Omental fat pad (tissue), 4 donors: ENCODE data around the gene CGRRF1. TPM values are rescaled to one million over a fixed set of nuclear protein-coding genes. Genes with fewer than 3 reads are reported as not detected.

Experiments used
- ATAC-seq: fragments of 150-250 bp; one replicate; pipeline ENCODE4 v1.9.1; 2016; ENCODE audit warnings: mild to moderate bottlenecking, moderate library complexity; ENCODE audit not compliant: low FRiP score
- DNase-seq: peaks from one replicate; pipeline ENCODE4 v3.0.0-alpha.2; 2019; ENCODE audit warnings: low spot score
- total RNA-seq, 4 donors: library from RNA; depleted of rRNA; stranded (reverse); fragments of >200 nt; gene quantifications; one replicate each; pipeline ENCODE4 v1.1.0, GENCODE V29; 2016
- TF ChIP-seq, protein P1 (sequence below), 3 donors: fragments of 450-650 bp; IDR thresholded peaks; one replicate each; pipeline ENCODE4 v1.5.1; 2016 to 2017; ENCODE audit warnings: antibody characterized with exemption in 3 of 3, mild to moderate bottlenecking in 3 of 3, moderate library complexity in 2 of 3

CGRRF1 gene
- total RNA-seq, 4 donors from 2014 or later: 18.0 to 21.8 (median 18.9) TPM

DNA sequence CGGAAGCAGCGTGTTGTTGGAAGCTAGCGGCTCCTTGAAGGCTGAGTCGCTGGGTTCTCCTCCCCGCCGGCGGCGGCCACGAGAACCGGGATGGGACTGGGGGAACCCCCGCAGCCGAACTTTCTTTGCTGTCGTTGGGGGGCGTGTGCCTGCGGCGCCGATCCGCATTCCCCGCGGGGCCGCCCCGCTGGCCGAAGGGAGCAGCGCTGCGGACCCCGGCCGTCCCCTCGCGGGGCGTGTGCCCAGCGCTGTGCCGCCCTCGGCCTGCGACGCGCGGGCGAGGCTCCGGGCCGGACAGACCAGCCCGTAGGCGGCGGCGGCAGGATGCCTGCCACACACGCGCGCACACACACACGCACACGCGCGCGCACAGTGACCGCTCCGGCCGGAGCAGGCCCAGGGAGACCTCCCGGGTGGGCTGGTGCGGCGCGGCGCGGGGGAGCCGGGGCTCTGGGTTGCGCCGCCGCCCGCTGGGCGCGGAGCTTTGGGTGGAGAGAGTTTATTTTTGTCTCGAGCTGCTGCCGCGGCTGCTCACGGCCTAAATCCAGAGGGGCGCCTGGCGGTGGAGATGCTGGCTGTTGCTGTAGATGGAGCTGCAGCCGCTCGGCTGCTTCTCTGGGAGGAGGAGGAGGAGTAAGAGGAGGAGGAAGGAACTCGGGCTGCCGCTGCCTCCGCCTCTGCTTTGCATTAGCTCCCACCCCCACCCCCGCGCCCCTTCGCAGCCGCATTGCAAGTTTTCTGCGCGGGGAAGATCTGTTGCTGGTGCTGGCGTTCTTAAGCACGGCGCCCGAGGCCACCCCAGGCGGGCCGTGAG, 56.9 kb downstream of the CGRRF1 start, which contains the start of gene SAMD4A:
Gene SAMD4A, plus strand, starts transcription at position 719 of the 814 bp plus-strand sequence. CDS start 789 bp downstream, outside the sequence.
- DNase-seq: peak; percentile 34
- TF ChIP-seq, protein P1, sequence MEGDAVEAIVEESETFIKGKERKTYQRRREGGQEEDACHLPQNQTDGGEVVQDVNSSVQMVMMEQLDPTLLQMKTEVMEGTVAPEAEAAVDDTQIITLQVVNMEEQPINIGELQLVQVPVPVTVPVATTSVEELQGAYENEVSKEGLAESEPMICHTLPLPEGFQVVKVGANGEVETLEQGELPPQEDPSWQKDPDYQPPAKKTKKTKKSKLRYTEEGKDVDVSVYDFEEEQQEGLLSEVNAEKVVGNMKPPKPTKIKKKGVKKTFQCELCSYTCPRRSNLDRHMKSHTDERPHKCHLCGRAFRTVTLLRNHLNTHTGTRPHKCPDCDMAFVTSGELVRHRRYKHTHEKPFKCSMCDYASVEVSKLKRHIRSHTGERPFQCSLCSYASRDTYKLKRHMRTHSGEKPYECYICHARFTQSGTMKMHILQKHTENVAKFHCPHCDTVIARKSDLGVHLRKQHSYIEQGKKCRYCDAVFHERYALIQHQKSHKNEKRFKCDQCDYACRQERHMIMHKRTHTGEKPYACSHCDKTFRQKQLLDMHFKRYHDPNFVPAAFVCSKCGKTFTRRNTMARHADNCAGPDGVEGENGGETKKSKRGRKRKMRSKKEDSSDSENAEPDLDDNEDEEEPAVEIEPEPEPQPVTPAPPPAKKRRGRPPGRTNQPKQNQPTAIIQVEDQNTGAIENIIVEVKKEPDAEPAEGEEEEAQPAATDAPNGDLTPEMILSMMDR (IDR thresholded peaks at IDR 0.05): peak in 1 of 3 donors; percentile 42
- ATAC-seq: peak; percentile 31

DNA sequence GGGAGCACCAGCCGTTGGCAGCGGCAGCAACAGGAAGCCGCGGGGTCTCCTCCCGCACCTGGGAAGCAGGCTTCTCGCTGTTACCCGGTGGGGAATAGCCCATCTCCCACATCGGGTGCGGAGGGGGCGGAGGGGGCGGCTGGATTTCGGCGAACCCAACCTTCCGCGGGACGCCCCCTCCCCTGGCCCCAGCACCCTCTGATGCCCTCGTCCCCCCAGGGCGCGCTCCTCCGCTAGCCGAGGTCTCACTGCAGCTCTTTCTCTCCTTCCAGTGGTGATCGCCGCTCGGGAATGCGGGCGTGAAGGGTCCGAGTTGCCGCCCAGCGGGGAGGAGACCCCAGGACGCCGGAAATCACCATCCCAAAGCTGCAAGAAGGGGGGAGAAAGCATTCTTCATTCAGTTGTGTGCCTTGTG, 57.5 kb downstream of the CGRRF1 start:
- TF ChIP-seq, protein P1 (IDR thresholded peaks at IDR 0.05): no peak
- no peak for ATAC-seq
- DNase-seq: no peak

DNA sequence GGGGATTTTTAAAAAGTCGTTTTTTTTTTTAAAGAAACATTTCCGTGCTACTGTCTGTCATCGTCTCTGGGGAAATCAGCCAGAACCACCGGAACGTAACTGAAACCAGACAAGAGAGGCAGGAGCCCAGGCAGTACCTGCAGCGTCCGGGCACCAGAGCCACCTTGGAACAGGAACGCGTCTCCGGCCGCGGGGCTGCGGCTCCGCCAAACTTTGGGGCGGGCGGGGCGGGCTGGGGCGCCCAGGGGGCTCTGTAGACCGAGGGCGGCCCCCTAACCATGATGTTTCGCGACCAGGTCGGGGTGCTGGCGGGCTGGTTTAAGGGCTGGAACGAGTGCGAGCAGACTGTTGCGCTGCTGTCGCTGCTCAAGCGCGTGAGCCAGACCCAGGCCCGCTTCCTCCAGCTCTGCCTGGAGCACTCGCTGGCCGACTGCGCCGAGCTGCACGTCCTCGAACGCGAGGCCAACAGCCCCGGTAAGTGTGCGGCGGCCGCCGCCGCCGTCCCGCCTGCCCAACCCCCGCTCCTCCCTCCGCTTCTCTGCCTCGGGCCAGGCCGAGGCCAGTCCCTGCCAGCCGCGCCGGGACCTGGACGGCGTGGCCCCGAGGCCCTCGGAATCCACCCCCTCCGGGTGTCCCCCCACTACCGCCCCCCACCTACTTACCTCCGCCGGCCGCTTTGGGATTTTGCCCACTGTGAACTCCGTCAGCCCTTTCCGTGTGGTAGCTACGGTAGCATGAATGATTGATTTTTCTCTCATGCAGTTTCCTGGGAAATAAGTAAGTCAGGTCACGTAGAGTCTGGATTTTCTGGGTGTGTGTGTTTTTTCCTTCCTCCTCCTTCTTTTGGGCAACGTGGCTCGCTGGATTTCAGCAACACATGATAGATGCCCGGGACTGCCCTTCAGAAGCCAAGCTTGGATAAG, 58.2 kb downstream of the CGRRF1 start:
- no peak for ATAC-seq
- DNase-seq: no peak

DNA sequence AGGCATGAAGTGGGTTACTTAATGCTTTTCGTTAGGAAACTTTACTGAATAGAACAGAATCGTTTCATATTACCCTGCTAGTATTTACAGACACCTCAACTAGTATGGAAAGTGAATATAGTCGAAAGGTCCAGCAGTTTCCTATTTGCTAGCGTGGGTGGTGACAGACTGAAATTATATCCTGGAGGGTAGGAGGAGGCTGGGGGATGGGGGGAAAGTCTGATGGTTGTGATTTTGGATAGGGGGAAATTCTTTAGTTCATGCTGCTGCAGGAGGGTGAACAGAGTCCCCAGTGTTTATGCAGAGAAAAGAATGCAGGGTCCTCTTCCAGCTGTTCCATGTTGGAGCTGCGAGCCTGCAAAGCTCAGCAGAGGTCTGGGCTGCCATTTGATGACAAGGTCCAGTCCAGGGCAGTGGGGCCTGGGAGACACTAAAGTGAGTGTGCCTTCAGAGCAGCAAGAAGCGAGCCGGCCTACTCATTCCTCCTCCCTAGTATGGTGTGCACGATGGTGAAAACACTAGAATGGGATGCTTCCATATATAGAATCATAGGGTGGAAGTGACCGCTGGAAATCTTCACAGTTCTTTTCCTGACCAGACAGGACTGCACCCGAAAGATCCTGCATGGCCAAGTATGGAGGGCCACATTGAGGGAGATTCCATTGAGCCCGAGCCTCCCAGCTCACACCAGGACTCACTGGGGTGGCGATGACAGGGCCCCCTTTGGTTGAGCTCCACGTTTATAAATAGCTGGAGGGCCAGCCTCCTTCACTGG, 59.3 kb downstream of the CGRRF1 start:
- DNase-seq (no peak), ATAC-seq (no peak)
- TF ChIP-seq, protein P1 (IDR thresholded peaks at IDR 0.05): no peak

More for the DNA sequence above, 58.2 kb downstream of the CGRRF1 start:
- TF ChIP-seq, protein P1 (IDR thresholded peaks at IDR 0.05): no peak

DNA sequence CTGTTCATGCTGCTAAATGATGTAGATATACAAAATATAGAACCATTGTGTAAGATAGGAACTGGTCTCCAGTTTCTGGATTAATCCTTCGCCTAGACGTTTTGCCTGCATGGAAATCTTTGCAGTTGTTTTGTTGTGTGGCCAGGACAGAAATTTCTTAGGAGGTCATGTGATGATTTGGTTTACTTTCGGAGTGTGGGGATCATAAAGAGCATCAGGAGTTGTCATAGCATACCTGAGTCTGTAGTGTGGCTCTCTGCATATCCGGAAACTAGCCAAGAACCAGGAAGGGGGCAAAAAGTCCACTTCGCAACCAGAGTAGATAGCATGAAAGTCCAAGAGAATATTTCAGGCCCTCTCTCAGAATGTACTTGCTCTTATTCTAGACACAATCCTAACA, 60.3 kb downstream of the CGRRF1 start:
- ATAC-seq (no peak), DNase-seq (no peak)
- TF ChIP-seq, protein P1 (IDR thresholded peaks at IDR 0.05): no peak

DNA sequence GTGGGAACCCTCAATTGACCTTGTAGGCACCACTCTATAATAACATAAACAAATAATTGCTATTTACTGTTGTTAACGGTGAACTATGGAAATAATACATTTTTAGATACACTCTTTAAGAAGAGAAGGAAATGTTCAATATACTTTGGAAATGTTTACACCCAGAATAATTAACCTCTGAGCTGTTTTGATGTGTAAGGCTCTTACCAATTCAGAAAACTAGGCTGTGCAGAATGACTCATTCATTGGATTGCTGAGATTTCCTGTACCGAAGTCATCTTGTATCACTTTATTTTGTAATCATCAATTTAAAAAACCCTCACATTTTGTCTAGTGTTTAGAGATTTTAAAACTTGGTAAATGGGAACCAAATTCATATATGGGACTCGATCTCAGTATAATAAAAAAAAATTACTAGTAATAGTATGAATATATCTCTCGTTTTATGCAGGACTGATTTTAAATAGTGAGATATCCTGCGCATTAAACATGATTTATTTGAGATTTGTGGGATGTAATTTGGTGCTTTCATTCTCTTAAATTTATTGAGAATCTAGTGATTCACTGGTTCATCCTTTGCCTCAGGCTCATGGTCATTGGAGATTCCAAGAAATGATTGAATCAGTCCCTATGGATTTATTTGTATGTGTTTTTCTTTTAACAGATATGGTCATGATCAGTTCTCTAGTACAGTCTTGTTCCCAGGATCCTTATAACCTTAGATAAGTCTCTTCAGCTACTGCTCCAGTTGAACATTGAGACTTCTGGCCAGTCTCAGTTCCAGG, 61.1 kb downstream of the CGRRF1 start:
- ATAC-seq (no peak), DNase-seq (no peak)
- TF ChIP-seq, protein P1 (IDR thresholded peaks at IDR 0.05): no peak
